Ovary (tissue), 3 donors: ENCODE results near the gene LAMB4.

Source experiments
- POLR2A ChIP-seq: fragments of 450-650 bp; IDR thresholded peaks from one replicate; pipeline ENCODE4 v1.6.1; 2017; ENCODE audit warnings: antibody characterized with exemption, mild to moderate bottlenecking, moderate library complexity
- TF ChIP-seq, protein P1 (sequence below), 3 donors: fragments of 450-650 bp in 2 of 3; fragments of 200-600 bp in 1 of 3; IDR thresholded peaks; one replicate each; pipeline versions ENCODE4 v1.5.1 to v1.8.0; 2016 to 2022; ENCODE audit warnings: antibody characterized with exemption in 3 of 3, mild to moderate bottlenecking in 1 of 3
- donor health status: DM: no; HTN: no; CAD: no.

- TF ChIP-seq, protein P1, sequence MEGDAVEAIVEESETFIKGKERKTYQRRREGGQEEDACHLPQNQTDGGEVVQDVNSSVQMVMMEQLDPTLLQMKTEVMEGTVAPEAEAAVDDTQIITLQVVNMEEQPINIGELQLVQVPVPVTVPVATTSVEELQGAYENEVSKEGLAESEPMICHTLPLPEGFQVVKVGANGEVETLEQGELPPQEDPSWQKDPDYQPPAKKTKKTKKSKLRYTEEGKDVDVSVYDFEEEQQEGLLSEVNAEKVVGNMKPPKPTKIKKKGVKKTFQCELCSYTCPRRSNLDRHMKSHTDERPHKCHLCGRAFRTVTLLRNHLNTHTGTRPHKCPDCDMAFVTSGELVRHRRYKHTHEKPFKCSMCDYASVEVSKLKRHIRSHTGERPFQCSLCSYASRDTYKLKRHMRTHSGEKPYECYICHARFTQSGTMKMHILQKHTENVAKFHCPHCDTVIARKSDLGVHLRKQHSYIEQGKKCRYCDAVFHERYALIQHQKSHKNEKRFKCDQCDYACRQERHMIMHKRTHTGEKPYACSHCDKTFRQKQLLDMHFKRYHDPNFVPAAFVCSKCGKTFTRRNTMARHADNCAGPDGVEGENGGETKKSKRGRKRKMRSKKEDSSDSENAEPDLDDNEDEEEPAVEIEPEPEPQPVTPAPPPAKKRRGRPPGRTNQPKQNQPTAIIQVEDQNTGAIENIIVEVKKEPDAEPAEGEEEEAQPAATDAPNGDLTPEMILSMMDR (IDR thresholded peaks at IDR 0.05): no peak
- no peak for TF ChIP-seq POLR2A
These were observed 52.5 kb downstream of the LAMB4 start for GRCh38 chr7:108077709-108078108.
